RWPE2 (cell line): ENCODE measurements around the gene LCLAT1.

Experiments used
- ATAC-seq: fragments of 200-7000 bp; cut with Tn5 transposase; 3 replicates; pipeline ENCODE4 v1.9.1; 2021; ENCODE audit warnings: low read depth
- DNase-seq: peaks from one replicate; pipeline ENCODE4 v3.0.0-alpha.2; 2020; ENCODE audit warnings: low spot score
- H3K27ac ChIP-seq: fragments of 450-650 bp; 2 replicates; pipeline ENCODE4 v1.5.1; 2017; ENCODE audit warnings: mild to moderate bottlenecking; ENCODE audit not compliant: poor library complexity, severe bottlenecking
- H3K27me3 ChIP-seq: fragments of 250-450 bp; sonication (Bioruptor Pico); 2 replicates; pipeline ENCODE4 v1.5.1; 2021; ENCODE audit warnings: mild to moderate bottlenecking, moderate library complexity; ENCODE audit not compliant: insufficient read depth, poor library complexity, severe bottlenecking
- H3K36me3 ChIP-seq: fragments of 250-450 bp; sonication (Bioruptor Pico); 2 replicates; pipeline ENCODE4 v1.5.1; 2020; ENCODE audit warnings: low read depth, mild to moderate bottlenecking, moderate library complexity
- H3K4me1 ChIP-seq: fragments of 250-450 bp; sonication (Bioruptor Pico); 2 replicates; pipeline ENCODE4 v1.5.1; 2021; ENCODE audit warnings: mild to moderate bottlenecking, moderate library complexity; ENCODE audit not compliant: insufficient read depth, poor library complexity, severe bottlenecking
- H3K4me3 ChIP-seq: fragments of 250-450 bp; sonication (Bioruptor Pico); 2 replicates; pipeline ENCODE4 v1.5.1; 2021; ENCODE audit warnings: mild to moderate bottlenecking, moderate library complexity; ENCODE audit not compliant: severe bottlenecking
- H3K9me3 ChIP-seq: fragments of 250-450 bp; sonication (Bioruptor Pico); 2 replicates; pipeline ENCODE4 v1.5.1; 2021; ENCODE audit warnings: mild to moderate bottlenecking, moderate library complexity; ENCODE audit not compliant: severe bottlenecking
- CTCF ChIP-seq: fragments of 450-650 bp; IDR thresholded peaks from one replicate; pipeline ENCODE4 v1.5.1; 2017; ENCODE audit warnings: mild to moderate bottlenecking, moderate library complexity; ENCODE audit not compliant: poor library complexity, severe bottlenecking

The LCLAT1 gene

GRCh38 chr2:30615926-30616325 is 168.9 kb downstream of the LCLAT1 start:
- TF ChIP-seq CTCF, result no peak
- H3K9me3 ChIP-seq, result no peaks in the 10 kb centered on the region
- no peaks in the 10 kb centered on the region for H3K36me3 ChIP-seq
- H3K4me3 ChIP-seq, result no peak overlapping the region
- no peaks in the 10 kb centered on the region for H3K4me1 ChIP-seq
- no peaks in the 10 kb centered on the region for H3K27me3 ChIP-seq
- no peak overlapping the region for H3K27ac ChIP-seq
- no peak for ATAC-seq
- no peak for DNase-seq

- Histone ChIP-seq H3K36me3 (no peaks in the 10 kb centered on the region), H3K4me3 (no peak overlapping the region), H3K27ac (no peak overlapping the region), H3K9me3 (no peaks in the 10 kb centered on the region), H3K4me1 (no peaks in the 10 kb centered on the region), H3K27me3 (no peaks in the 10 kb centered on the region)
- no peak for DNase-seq
- ATAC-seq, result no peak
- TF ChIP-seq CTCF, result no peak
Measured at GRCh38 chr2:30620102-30620501, 173.1 kb downstream of the LCLAT1 start.

- ATAC-seq, result no peak
Measured at GRCh38 chr2:30621836-30622235, 174.8 kb downstream of the LCLAT1 start.

GRCh38 chr2:30622452-30622851 is 175.4 kb downstream of the LCLAT1 start:
- H3K27ac ChIP-seq, result no peak overlapping the region

More at GRCh38 chr2:30621836-30622235, 174.8 kb downstream of the LCLAT1 start:
- Histone ChIP-seq H3K27me3 (no peaks in the 10 kb centered on the region), H3K9me3 (no peaks in the 10 kb centered on the region), H3K27ac (no peak overlapping the region), H3K4me3 (no peak overlapping the region), H3K4me1 (no peaks in the 10 kb centered on the region), H3K36me3 (no peaks in the 10 kb centered on the region)
- no peak for DNase-seq
- TF ChIP-seq CTCF, result no peak

GRCh38 chr2:30625276-30625675 is 178.2 kb downstream of the LCLAT1 start:
- no peak overlapping the region for H3K4me3 ChIP-seq
- H3K9me3 ChIP-seq, result no peaks in the 10 kb centered on the region
- no peaks in the 10 kb centered on the region for H3K4me1 ChIP-seq
- H3K36me3 ChIP-seq, result no peaks in the 10 kb centered on the region
- DNase-seq (no peak), ATAC-seq (no peak)
- no peaks in the 10 kb centered on the region for H3K27me3 ChIP-seq
- no peak for TF ChIP-seq CTCF
- H3K27ac ChIP-seq, result no peak overlapping the region

More at GRCh38 chr2:30622452-30622851, 175.4 kb downstream of the LCLAT1 start:
- DNase-seq (no peak), ATAC-seq (no peak)
- Histone ChIP-seq H3K27me3 (no peaks in the 10 kb centered on the region), H3K4me3 (no peak overlapping the region), H3K4me1 (no peaks in the 10 kb centered on the region), H3K36me3 (no peaks in the 10 kb centered on the region), H3K9me3 (no peaks in the 10 kb centered on the region)
- no peak for TF ChIP-seq CTCF
